Measurements from ENCODE around the gene TOLLIP. TPM values are rescaled to one million over a fixed set of nuclear protein-coding genes. Genes with fewer than 3 reads are reported as not detected.
A peak's percentile ranks its signal among the peaks of the same experiment; 100 is the strongest.

Gene TOLLIP
- total and polyA plus RNA-seq, 9 donors, result 11.9 to 29.8 (median 24.5) TPM

DNA sequence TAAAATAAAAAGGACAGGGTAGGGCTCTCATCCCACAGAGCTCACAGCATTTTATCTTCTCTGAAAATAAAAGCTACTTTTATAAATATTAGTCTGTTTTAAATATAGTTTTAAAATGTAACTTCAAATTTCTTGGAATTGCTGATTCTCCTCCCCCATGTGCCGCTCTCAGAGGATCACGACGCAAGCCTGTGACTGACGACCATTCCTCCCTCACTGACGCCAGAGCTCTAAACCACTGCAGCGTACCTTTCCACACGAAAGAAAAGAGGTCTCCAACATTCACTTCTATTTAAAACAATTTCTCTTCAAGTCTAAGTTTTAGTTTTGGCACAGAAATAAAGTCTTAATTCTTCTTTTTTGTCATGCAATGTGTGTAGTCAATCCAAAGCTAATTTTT, 9.3 kb downstream of the TOLLIP start:
- no peak for DNase-seq
- Histone ChIP-seq H3K36me3 (ENCODE audit: control insufficient read depth, insufficient read depth, low read length) (peaks cover 24% of the 10 kb centered on the region), H3K4me1 (ENCODE audit: control insufficient read depth, insufficient read depth, low read length) (peaks cover 26% of the 10 kb centered on the region), H3K9me3 (replicated peaks; ENCODE audit: control insufficient read depth, low read depth, low read length) (no peaks in the 10 kb centered on the region), H3K27ac (ENCODE audit: low read length) (no peak overlapping the region), H3K4me3 (ENCODE audit: low read length) (no peak overlapping the region), H3K27me3 (ENCODE audit: control insufficient read depth, insufficient read depth, low read length) (no peaks in the 10 kb centered on the region)
- WGBS (ENCODE audit: insufficient coverage), result 50% methylated on average over 5 of the region's 7 CpGs

DNA sequence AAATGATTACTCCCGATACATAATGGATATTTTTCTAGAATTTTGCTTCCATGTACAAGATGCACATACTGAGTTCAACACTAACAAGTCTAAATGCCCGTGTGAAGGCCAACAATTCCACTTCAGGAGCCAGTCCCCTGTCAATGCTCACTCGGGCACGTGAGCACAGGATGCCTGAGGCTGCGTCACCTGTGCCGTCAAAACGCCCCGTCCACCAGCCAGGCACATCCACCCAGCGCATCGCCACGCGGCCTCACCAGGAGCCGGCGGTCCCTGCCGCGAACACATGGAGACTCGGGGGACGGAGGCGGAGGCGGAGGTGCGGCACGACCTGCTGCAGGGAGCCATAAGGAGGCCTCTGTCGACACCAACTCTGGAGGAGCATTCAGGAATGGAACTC, 9.8 kb downstream of the TOLLIP start:
- peaks cover 26% of the 10 kb centered on the region for H3K4me1 ChIP-seq (ENCODE audit: control insufficient read depth, insufficient read depth, low read length)

DNA sequence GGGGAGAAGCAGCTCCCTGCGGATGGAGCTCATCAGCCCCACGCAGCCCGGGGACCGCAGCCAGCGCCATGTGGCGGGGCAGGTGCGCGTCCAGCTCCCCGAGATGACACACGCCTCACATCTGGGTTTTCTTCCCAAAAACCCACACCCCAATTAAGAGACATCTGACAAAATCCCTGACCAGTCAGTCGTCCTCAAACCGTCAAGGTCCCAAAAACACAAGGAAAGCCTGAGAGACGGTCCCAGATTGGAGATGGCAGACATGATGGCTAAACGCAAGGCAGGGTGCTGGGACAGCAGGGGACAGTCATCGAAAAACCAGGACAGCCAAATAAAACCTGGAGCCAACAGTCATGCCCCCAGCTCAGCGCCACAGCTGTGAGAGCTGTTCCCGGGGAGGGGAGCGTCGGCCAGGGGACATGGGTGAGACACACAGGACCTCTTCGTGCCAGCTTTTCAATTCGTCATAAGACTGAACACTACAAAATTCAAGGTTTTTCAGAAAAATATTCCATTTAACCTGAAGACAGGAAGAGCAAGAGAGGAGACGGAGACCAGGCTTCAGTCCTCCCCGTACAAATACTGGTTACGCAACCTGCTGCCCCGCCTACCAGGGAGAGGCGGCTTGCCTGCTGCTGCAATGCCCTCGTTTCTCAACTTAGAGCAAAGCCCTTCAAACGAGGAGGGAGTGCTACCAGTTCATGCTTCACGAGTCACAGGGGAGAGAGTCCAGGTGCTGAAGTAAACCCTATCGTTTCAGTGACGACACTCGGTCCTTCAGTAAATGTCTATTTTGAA, 10.5 kb downstream of the TOLLIP start:
- Histone ChIP-seq H3K36me3 (ENCODE audit: control insufficient read depth, insufficient read depth, low read length) (peaks cover 25% of the 10 kb centered on the region), H3K4me3 (ENCODE audit: low read length) (no peak overlapping the region), H3K27ac (ENCODE audit: low read length) (no peak overlapping the region), H3K4me1 (ENCODE audit: control insufficient read depth, insufficient read depth, low read length) (peaks cover 25% of the 10 kb centered on the region), H3K27me3 (ENCODE audit: control insufficient read depth, insufficient read depth, low read length) (no peaks in the 10 kb centered on the region), H3K9me3 (replicated peaks; ENCODE audit: control insufficient read depth, low read depth, low read length) (no peaks in the 10 kb centered on the region)
- DNase-seq, result peak; percentile 32
- 69% methylated on average over 19 of the region's 32 CpGs for WGBS (ENCODE audit: insufficient coverage)

More for the DNA sequence above, 9.8 kb downstream of the TOLLIP start:
- no peaks in the 10 kb centered on the region for H3K27me3 ChIP-seq (ENCODE audit: control insufficient read depth, insufficient read depth, low read length)
- no peaks in the 10 kb centered on the region for H3K9me3 ChIP-seq (replicated peaks; ENCODE audit: control insufficient read depth, low read depth, low read length)
- peaks cover 24% of the 10 kb centered on the region for H3K36me3 ChIP-seq (ENCODE audit: control insufficient read depth, insufficient read depth, low read length)
- DNase-seq, result no peak
- H3K27ac ChIP-seq (ENCODE audit: low read length), result no peak overlapping the region
- 81% methylated on average over 19 of the region's 23 CpGs for WGBS (ENCODE audit: insufficient coverage)
- H3K4me3 ChIP-seq (ENCODE audit: low read length), result no peak overlapping the region

DNA sequence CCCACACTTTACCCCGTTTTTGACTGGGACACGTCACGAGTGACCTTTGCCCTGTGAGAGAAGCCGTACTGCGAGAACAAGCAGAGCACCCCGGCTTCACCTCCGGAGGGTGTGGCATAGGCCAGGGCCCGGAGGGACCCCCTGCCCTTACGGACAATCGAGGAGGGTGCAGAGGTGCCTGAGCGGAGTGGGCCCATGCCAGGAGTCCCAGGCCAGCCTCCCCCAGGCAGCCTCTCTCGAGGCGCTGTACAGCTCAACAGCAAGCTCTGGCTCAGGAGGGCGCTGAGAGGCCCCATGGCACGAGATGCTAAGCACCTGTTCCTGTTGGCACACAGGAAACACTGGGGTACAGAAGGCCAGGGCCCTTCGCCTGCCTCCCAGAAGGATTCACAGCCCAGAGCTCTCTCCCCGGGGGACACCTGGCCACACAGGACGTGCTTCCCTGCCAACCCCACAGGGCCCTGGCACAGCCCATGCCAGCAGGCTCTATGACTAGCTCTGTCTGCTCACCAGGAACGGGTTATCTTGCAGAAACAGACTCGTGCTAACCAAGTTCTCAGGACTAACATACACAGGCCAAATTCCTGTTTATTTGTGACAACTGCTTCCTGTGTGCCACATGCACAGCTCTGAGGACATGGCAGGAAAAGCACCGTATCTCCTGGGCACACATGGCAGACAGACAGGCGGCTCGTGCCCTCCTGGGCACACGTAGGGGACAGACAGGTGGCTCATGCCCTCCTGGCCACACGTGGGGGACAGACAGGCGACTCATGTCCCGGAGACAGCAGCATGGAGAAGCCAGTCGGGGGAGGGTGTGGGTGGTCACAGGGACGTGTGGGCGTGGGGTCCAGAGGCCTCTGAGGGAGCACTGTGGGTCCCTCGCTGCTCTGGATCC, 11.6 kb downstream of the TOLLIP start:
- H3K9me3 ChIP-seq (replicated peaks; ENCODE audit: control insufficient read depth, low read depth, low read length), result no peaks in the 10 kb centered on the region
- H3K4me1 ChIP-seq (ENCODE audit: control insufficient read depth, insufficient read depth, low read length), result peaks cover 27% of the 10 kb centered on the region
- H3K27me3 ChIP-seq (ENCODE audit: control insufficient read depth, insufficient read depth, low read length), result no peaks in the 10 kb centered on the region
- DNase-seq, result no peak
- H3K4me3 ChIP-seq (ENCODE audit: low read length), result no peak overlapping the region
- no peak overlapping the region for H3K27ac ChIP-seq (ENCODE audit: low read length)
- 84% methylated on average over 31 of the region's 31 CpGs for WGBS (ENCODE audit: insufficient coverage)
- peaks cover 29% of the 10 kb centered on the region for H3K36me3 ChIP-seq (ENCODE audit: control insufficient read depth, insufficient read depth, low read length)

DNA sequence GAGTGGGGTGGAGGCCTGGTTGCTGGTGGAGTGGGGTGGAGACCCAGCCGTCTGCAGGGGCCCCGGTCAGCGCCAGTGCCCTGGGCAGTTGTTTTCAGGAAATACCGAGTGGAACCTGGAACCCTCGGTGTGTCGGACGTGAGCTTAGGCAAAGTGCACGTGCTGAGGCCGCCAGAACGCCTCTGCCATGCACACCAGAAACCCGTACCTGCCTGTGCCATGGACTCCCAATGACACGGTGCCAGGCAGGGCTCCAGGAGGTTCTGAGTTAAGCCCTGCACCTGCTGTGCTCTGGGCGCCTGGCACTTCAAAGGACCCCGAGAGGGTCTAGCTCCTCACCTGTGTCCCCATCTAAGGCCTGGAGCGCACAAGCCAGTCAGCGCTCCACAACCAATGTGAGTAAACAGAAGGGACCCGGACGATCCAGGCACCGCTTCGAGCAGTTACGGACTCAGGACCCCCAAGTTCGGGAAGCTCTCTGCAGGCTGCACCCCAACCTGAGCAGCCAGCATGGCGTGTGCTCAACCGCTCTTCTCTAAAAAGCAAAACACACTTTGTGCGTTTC, 12.3 kb downstream of the TOLLIP start:
- Histone ChIP-seq H3K27me3 (ENCODE audit: control insufficient read depth, insufficient read depth, low read length) (no peaks in the 10 kb centered on the region), H3K4me1 (ENCODE audit: control insufficient read depth, insufficient read depth, low read length) (peaks cover 27% of the 10 kb centered on the region), H3K4me3 (ENCODE audit: low read length) (no peak overlapping the region), H3K36me3 (ENCODE audit: control insufficient read depth, insufficient read depth, low read length) (peaks cover 29% of the 10 kb centered on the region), H3K27ac (ENCODE audit: low read length) (no peak overlapping the region), H3K9me3 (replicated peaks; ENCODE audit: control insufficient read depth, low read depth, low read length) (no peaks in the 10 kb centered on the region)
- DNase-seq, result no peak
- WGBS (ENCODE audit: insufficient coverage), result 94% methylated on average over 25 of the region's 25 CpGs

DNA sequence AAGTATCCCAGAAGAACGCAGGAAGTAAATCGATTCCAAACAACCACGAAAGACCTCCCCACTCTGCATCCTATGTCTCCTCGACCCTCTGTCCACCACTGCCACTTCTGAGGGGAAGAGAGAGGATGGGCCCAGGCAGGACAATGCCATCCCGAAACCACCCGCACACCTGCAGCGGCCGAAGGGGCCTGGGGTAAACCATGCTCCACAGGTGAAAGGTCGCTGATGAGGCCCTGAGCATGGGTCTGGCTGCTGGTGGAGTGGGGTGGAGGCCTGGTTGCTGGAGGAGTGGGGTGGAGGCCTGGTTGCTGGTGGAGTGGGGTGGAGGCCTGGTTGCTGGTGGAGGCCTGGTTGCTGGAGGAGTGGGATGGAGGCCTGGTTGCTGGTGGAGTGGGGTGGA, 13.1 kb downstream of the TOLLIP start:
- no peaks in the 10 kb centered on the region for H3K9me3 ChIP-seq (replicated peaks; ENCODE audit: control insufficient read depth, low read depth, low read length)
- peaks cover 29% of the 10 kb centered on the region for H3K36me3 ChIP-seq (ENCODE audit: control insufficient read depth, insufficient read depth, low read length)
- DNase-seq, result no peak
- H3K4me1 ChIP-seq (ENCODE audit: control insufficient read depth, insufficient read depth, low read length), result peaks cover 27% of the 10 kb centered on the region
- H3K27ac ChIP-seq (ENCODE audit: low read length), result no peak overlapping the region
- 100% methylated on average over 5 of the region's 9 CpGs for WGBS (ENCODE audit: insufficient coverage)
- H3K4me3 ChIP-seq (ENCODE audit: low read length), result no peak overlapping the region
- no peaks in the 10 kb centered on the region for H3K27me3 ChIP-seq (ENCODE audit: control insufficient read depth, insufficient read depth, low read length)

DNA sequence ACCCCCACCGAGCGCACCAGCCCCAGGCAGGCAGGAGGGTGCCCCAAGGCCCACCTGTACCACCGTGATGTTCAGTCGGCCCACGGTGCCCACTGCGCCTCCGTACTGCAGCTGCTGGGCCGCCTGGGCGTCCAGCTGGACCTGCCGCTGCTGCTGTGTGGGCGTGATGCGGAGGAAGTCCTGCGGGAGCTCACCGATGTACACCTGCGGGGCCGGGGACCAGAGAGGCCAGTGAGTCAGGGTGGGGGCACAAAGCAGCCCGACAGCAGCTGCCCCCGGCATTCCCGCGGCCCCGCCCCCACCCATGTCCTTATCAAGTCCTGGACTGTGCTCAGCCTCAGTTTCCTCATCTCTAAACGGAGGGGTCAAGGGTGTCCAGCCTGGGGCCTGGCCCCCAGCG, 13.8 kb downstream of the TOLLIP start:
- H3K27ac ChIP-seq (ENCODE audit: low read length), result no peak overlapping the region
- no peaks in the 10 kb centered on the region for H3K9me3 ChIP-seq (replicated peaks; ENCODE audit: control insufficient read depth, low read depth, low read length)
- H3K4me1 ChIP-seq (ENCODE audit: control insufficient read depth, insufficient read depth, low read length), result peaks cover 26% of the 10 kb centered on the region
- no peak for DNase-seq
- 96% methylated on average over 23 of the region's 23 CpGs for WGBS (ENCODE audit: insufficient coverage)
- no peaks in the 10 kb centered on the region for H3K27me3 ChIP-seq (ENCODE audit: control insufficient read depth, insufficient read depth, low read length)
- peaks cover 31% of the 10 kb centered on the region for H3K36me3 ChIP-seq (ENCODE audit: control insufficient read depth, insufficient read depth, low read length)
- no peak overlapping the region for H3K4me3 ChIP-seq (ENCODE audit: low read length)

DNA sequence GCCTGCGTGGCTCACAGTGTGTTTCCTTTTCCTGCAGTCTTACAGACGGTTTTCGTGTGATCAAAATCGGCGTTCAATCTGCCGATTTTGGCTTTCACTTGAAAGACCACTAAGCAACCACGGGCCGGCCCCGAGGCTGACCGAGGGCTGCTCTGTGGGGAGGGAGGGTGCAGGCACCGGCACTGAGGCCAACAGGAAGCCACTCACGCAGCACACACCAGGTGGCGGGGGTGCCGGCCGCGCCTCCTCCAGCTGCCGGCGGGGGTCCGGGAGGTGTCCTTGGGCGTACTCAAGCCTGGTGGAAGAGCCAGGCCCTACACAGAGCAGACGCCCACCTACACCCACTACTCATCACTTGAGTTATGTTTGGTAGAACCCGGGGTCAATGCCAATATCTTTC, 14.3 kb downstream of the TOLLIP start:
- H3K27me3 ChIP-seq (ENCODE audit: control insufficient read depth, insufficient read depth, low read length), result no peaks in the 10 kb centered on the region
- no peak overlapping the region for H3K4me3 ChIP-seq (ENCODE audit: low read length)
- no peak overlapping the region for H3K27ac ChIP-seq (ENCODE audit: low read length)
- H3K36me3 ChIP-seq (ENCODE audit: control insufficient read depth, insufficient read depth, low read length), result peaks cover 34% of the 10 kb centered on the region
- H3K4me1 ChIP-seq (ENCODE audit: control insufficient read depth, insufficient read depth, low read length), result peaks cover 24% of the 10 kb centered on the region
- H3K9me3 ChIP-seq (replicated peaks; ENCODE audit: control insufficient read depth, low read depth, low read length), result no peaks in the 10 kb centered on the region
- WGBS (ENCODE audit: insufficient coverage), result 88% methylated on average over 12 of the region's 22 CpGs
- no peak for DNase-seq

DNA sequence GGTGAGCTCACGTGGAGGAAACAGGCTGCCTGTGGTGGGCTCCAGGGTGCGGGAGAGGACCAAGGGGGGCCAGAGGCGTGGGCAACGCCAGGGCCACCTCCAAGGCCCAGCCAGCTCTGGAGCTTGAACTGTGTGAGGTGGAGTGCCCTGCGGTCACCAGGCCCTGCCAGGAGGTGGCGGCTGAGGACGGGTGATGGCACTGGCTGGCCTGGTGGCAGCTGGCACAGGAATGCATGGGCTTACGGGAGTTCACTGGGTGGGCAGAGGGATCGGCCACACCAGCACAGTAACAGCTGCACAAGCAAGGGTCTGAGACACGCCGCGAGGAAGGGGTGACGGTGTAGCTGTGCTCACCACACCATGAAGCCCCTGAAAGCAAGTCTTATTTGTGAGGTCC, 15.8 kb downstream of the TOLLIP start:
- WGBS (ENCODE audit: insufficient coverage), result 77% methylated on average over 13 of the region's 13 CpGs
- DNase-seq, result peak; percentile 34

More for the DNA sequence above, 15.8 kb downstream of the TOLLIP start:
- Histone ChIP-seq H3K27me3 (ENCODE audit: control insufficient read depth, insufficient read depth, low read length) (no peaks in the 10 kb centered on the region), H3K4me1 (ENCODE audit: control insufficient read depth, insufficient read depth, low read length) (peaks cover 17% of the 10 kb centered on the region), H3K27ac (ENCODE audit: low read length) (no peak overlapping the region), H3K4me3 (ENCODE audit: low read length) (no peak overlapping the region), H3K9me3 (replicated peaks; ENCODE audit: control insufficient read depth, low read depth, low read length) (no peaks in the 10 kb centered on the region), H3K36me3 (ENCODE audit: control insufficient read depth, insufficient read depth, low read length) (peaks cover 48% of the 10 kb centered on the region)
